GM19043 (cell line): ENCODE data around the gene POLD1.
A peak's percentile ranks its signal among the peaks of the same experiment; 100 is the strongest.

ENCODE experiments used
- ATAC-seq: cut with Tn5 transposase; IDR thresholded peaks from one replicate; pipeline ENCODE4 v1.9.1; 2021; ENCODE audit warnings: low read depth; ENCODE audit not compliant: unreplicated experiment

POLD1 gene

DNA sequence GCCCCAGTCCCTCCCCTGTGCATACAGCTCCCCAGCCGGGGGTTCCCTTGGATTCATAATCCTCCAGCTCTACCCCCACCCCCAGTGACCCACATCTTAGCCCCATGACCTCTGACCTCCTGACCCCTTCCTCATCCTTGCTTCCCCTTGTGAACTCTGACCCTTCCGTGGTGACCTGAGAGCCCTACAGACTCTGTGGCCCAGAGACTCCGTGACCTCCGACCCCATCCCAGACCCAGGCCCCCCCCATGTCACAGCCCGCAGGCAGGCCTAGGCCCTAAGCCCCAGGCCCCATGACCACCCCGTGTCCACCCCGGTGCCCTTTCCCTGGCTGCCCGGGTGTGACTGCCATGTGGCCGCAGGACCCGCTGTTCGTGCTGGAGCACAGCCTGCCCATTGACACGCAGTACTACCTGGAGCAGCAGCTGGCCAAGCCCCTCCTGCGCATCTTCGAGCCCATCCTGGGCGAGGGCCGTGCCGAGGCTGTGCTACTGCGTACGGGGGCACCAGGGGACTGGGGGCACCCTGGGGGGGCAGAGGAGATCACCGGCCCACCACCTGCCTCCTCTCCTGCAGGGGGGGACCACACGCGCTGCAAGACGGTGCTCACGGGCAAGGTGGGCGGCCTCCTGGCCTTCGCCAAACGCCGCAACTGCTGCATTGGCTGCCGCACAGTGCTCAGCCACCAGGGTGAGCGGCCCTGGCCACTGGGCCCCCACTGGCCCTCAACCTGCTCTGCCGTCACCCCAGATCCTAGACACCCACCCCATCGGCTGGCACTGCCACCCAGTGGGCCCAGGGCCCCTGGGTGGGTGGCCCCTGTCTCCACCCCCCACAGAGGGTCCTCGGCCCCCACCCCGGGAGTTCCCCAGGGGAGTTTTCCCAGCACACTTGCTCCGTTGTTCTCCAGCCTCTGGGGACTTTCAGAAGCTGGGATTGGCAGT is 32.2 kb downstream of the POLD1 start:
- no peak for ATAC-seq

DNA sequence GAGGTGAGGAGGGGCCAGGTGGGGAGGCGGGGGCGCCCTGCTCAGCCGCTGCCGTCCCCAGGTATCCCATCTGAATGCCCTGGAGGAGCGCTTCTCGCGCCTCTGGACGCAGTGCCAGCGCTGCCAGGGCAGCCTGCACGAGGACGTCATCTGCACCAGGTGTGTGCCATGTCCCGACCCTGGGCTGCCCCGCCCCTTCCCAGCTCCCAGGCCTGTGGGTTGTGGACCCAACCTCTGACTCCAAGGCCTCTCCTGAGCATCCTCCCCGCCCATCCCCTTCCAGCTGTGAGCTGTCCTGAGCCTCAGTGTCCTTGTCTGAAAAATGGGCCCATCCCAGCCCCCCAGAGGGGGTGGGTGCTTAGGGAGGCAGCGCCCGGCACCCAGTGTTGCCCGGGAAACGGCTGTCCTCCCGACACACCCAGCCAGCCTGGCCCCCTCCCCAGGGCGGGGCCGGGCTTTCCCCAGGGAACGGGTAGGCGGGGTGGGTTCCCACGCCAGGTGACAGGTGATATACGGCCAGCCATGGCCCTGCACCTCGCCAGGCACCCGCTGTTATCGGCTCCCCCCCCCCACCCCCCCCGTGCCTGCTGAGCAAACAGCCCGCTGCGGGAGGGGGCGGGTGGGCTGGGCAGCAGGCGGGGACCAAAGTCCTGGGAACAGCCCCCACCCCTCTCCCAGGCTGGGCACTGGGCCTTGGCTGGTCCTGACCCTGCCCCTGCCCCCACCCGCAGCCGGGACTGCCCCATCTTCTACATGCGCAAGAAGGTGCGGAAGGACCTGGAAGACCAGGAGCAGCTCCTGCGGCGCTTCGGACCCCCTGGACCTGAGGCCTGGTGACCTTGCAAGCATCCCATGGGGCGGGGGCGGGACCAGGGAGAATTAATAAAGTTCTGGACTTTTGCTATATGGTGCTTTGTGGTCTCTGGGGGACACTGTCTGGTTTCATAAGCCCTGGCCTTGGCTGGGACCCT is 33.2 kb downstream of the POLD1 start:
- ATAC-seq: no peak

DNA sequence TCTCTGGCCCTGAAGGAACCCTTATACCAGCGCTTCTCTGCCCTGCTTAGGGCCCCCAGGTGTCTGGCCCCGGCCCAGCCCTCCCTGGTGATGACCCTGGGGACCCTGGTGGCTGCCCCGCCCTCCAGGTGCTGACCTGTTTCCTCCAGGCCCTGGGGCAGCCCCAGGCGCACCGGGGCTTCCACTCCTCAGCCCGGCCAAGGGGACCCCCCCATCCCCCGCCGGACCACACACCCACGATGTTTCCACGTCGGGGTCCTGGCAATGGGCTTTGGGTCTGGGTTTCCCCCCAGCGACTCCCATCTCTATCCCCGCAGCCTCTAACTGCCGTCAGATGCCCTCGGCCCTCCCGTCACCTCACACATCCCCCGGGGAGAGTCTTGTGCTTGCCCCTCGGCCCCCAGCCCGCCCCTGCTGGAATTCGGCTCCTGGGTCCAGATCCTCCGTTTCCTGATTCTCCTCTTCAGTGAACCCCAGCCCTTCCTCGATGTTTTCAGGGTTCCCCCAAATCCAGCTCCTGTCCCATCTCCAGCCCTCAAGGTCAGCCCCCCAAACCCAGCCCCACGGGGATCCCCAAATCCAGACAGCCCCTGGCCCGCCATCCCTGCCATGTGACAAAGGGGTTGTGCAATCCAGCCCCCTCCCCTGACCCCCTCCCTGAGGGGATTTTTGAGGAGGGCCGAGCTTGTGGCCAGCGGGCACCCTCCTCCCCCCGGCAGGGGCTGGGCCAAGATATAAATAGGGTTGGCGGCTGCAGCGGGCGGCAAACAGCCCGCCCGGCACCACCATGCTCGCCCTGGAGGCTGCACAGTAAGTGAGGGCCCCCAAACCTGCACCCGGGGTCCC is 34.3 kb downstream of the POLD1 start, which contains the start of gene SPIB:
Gene SPIB (plus strand): TSS at position 763 of the 846 bp plus-strand sequence. CDS start 25 bp downstream, at position 788.
- ATAC-seq: no peak

DNA sequence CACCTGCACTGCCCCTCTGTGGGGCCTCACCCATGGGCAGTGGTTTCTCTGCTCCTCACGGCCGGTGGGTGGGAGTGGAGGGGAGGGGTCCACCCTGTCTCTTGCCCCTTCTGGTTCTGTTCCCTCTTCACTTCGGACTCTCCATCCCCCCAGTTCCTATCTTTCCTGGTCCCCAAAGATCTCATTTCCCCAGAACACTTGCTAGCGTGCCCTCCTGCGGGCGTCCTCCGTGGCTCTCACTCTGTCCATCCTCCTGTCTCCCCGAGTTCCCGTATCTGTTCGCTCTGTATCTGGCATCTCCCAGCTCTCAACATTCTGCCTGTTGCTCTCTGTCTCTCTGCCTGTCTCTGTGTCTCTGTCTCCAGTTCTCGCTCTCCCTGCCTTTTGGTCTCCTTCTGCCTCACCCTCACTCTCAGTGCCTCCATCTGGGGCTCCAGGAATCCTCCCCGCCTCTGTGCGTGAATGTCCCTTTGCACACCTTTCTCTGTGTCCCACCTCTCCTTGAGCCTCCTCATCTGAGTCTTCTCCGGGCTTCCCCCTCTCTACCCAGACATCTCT is 35.0 kb downstream of the POLD1 start:
- no peak for ATAC-seq

DNA sequence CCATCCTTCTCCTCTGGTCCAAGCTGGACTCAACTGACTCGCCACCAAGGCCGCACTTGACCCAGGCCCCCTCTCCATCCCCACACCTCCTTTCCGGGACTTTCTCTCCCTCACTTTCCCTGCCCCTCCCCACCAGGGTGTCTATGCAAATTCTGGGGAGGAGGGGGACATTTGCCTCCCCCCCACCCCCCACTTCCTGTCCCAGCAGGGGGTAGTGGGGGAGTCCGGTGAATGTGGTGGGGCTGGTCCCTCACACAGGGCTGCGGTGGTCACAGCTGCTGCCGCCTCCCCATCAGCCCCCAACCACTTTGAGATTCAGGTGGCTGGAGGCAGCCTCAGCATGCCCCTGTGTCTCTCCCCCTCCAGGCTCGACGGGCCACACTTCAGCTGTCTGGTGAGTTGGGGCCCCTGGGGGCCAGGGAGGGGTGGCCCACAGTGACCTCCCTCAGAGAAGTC is 35.5 kb downstream of the POLD1 start:
- no peak for ATAC-seq

DNA sequence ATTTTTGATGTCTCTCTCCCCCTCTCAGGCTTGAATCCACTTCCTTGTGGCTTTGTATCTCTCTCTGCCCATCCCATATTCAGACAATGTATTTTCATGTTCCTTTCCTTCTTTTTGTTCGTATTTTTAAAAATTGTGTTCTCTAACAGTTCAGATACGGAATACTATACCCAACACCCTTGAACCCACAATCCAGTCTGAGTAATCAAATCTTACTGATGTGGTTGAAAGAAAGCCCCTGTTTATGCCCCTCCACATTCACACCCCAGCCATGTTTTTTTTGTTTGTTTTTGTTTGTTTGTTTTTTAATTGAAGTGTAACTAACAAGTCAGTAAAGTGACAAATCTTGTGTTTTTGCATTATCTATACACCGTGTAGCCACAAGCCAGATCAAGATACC is 36.0 kb downstream of the POLD1 start:
- ATAC-seq: no peak

DNA sequence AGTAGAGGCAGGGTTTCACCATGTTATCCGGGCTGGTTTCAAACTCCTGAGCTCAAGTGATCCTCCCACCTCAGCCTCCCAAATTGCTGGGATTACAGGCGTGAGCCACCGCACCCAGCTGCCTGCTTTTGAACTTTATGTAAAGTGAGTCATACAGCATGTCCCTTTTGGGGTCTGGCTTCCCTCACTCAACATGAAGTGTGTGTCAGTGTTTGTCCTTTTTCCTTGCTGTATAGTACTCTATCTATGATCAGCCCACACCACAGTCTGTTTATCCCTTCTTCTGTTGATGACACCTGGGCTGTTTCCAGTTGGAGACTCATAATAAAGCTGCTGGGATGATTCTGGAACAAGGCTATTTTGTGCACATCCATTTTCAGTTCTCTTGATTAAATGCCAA is 36.7 kb downstream of the POLD1 start:
- ATAC-seq: no peak

DNA sequence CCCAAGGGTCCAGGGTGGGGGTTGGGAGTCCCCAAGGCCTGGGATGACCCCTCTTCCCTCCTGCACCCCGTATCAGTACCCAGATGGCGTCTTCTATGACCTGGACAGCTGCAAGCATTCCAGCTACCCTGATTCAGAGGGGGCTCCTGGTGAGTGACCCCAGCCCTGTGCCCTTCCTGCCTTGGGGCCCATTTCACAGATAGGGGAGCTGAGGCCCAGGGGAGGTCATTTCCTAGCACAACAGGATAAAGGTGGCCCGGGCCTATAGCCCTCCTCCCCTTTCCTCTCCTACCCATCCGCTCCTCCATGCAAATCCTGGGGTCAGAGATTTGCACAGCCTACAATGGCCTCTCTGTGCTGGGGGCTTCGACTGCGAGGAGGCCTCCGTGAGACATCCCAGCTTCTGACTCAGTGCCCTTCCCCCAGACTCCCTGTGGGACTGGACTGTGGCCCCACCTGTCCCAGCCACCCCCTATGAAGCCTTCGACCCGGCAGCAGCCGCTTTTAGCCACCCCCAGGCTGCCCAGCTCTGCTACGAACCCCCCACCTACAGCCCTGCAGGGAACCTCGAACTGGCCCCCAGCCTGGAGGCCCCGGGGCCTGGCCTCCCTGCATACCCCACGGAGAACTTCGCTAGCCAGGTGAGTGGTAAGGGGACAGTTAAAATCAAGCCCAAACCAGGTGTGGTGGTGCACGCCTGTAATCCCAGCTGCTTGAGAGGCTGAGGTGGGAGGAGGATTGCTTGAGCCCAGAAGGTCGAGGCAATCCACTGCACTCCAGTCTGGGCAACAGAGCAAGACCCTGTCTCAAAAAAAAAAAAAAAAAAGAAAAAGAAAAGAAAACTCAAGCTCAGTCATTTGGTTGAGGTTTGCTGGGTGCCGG is 38.5 kb downstream of the POLD1 start:
- no peak for ATAC-seq

DNA sequence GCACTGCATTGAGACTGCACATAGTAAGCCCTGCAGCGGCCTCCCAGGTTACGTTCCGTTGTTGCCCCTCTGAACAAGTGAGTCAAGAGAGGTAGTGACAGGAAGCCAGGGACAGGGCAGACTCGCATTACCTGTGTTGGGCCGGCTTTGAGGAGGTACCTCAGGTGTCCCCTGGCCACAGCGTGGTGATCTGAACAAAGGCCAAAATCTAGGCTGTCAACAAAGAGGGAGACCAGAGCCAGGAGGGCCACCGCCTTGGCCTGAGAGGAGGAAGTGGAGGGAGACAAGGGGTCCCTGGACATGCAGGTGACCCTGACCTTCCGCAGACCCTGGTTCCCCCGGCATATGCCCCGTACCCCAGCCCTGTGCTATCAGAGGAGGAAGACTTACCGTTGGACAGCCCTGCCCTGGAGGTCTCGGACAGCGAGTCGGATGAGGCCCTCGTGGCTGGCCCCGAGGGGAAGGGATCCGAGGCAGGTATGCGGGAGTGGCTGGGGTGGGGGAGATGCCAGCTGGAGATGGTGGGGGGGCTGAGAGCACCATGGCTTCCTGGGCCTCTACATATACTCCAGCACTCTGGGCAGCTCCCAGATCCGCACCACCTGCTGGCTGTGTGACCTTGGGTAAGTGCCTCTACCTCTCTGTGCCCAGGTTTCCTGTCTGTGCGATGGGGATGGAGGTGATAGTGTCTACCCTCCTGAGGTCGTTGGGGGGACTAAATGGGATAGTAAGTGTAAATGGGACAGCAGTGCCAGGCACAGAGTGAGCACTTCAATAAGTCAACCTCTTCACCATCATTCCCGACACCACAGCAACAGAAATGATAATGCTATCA is 39.3 kb downstream of the POLD1 start:
- no peak for ATAC-seq

DNA sequence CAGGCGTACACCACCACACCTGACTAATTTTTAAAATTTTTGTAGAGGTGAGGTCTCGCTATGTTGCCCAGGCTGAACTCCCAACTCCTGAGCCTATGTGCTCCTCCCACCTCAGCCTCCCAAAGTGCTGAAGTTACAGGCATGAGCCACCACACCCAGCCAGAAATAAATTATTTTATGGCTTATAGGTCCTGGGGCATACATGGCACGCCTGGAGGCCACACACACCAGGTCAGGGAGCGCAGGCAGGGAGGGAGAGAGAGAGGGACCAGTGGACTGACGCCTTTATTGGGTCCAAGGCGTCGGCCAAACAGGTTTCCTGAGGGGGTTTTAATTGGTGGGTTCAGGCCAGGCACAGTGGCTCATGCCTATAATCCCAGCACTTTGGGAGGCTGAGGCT is 41.4 kb downstream of the POLD1 start:
- no peak for ATAC-seq

DNA sequence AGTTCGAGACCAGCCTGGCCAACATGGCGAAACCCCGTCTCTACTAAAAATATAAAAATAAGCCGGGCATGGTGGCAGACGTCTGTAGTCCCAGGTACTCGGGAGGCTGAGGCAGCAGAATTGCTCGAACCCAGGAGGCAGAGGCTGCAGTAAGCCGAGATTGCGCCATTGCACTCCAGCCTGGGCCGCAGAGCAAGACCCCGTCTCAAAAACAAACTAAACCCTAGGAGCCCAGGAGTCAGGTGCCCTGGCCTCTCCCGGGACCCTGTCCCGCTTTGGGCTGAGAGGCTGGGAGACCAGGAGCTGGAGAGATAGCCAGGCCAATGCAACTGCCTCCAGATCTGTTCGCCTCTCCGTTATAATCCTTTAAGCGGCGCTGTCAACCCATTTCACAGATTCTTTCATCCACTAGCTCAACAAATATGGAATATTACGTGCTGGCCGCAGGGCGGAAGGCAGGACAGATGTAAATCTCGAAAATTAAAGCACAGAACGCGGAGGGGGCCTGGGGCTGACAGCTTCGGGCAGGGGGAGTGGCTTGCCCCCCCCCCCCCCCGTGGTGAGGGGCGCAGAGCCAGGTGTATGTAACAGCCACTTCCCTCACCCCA is 43.3 kb downstream of the POLD1 start:
- ATAC-seq: no peak

DNA sequence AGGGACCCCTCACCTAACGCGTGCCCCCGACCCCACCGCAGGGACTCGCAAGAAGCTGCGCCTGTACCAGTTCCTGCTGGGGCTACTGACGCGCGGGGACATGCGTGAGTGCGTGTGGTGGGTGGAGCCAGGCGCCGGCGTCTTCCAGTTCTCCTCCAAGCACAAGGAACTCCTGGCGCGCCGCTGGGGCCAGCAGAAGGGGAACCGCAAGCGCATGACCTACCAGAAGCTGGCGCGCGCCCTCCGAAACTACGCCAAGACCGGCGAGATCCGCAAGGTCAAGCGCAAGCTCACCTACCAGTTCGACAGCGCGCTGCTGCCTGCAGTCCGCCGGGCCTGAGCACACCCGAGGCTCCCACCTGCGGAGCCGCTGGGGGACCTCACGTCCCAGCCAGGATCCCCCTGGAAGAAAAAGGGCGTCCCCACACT is 43.9 kb downstream of the POLD1 start:
- ATAC-seq: no peak

DNA sequence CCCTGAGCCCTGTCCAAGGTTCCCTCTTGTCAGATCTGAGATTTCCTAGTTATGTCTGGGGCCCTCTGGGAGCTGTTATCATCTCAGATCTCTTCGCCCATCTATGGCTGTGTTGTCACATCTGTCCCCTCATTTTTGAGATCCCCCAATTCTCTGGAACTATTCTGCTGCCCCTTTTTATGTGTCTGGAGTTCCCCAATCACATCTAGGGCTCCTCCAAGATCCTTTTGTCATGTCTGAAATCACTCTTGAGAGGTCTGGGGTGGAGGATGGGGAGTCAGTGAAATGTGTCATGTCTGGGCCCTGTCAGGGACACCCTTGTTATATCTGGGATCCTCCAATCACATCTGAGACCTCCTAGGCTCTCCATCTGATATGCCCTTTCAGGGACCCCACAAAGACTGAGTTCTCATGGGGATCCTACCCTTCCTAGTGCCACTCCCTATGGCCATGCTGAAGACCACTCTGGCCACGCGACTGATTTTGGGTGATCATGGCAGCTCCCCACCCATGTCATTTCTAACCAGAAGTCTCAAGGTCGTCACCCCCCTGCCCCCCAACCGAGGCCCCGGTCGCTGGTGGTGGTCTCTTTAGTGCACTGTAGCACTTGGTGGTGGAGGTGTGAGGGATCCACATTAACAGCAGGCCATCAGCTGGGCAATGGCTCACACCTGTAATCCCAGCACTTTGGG is 44.8 kb downstream of the POLD1 start:
- ATAC-seq: no peak

DNA sequence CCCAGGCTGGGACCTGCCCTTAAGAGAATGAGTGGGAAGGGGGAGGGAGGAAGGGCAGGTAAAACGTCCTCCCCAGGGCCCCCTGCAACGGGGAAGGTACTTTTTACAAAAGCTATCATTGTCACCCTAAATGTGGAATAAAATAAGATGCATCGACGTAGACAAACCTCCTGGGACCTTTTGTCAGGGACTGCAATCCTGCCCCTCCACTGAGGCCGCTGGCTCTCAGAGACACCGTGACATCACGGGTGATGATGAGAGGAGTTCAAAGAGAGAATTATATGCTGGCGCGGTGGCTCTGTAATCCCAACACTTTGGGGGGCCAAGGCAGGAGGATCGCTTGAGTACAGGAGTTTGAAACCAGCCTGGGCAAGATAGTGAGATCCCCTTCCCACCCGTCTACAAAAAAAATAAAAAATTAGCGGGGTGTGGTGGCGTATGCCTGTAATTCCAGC is 46.8 kb downstream of the POLD1 start:
- no peak for ATAC-seq

DNA sequence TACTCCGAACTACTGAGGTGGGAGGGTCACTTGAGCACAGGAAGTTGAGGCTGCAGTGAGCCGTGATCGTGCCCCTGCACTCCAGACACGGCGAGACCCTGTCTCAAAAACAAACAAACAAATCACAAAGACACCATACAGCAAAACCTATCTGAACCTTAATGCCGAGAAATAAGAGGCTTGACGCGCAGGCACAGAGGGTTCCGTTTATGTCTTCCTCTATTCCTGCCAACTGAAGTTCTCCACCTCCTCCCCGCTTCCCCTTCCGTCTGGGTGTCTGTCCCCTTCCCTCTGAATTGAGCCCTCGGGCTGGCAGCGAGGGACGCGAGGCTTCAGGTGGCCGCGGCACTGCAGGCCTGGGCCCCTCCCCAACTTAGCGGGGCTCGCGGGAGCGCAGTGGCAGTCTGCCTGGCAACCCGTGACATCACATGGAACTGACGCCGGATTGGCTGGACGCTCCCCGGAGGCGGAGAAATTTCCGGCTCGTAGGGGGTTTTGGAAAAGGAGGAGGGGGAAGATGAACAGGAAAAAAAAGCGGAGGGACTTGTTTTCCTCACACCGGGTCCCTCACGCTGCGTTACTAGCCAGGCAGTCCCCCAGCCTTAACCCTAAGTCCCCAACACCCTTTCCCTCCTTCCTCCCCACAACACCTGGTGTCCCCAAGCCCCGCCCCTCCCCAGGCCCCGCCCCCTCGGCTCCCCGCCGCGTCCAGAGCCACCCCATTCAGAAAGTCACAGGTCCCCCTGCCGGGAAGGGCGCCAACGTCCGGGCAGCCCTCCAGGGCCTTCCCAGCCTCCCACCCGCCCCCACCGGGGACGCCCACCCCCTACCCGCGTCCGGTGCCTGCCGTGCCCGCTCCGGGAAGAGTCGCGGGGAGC is 47.4 kb downstream of the POLD1 start:
- peak; percentile 59 for ATAC-seq
